HG03354 (cell line): ENCODE data around the gene AATF.

Source experiments
- ATAC-seq: cut with Tn5 transposase; IDR thresholded peaks from one replicate; pipeline ENCODE4 v1.9.1; 2021; ENCODE audit warnings: mild to moderate bottlenecking; ENCODE audit not compliant: unreplicated experiment, poor library complexity, severe bottlenecking

Gene AATF

GRCh38 chr17:36975922-36976515, 27.3 kb downstream of the AATF start:
- no peak for ATAC-seq

DNA sequence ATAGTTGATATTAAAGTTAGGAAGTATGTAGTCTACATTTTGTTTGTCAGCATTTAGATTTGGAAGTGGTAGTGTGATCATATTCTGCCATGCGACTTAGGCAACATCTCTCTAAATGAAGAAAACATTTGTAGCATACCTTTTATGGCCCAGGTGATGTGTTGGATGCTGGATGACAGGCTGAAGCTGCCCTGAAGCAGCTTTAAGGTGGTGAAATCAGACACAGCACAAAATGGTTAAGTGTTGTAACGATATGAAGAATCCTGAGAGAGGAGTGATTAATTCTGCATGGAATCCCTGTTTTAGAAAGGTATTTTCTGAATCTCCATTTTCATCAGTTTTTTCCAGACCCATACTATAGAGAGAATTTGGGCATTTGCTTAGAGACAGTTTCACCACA, 28.3 kb downstream of the AATF start:
- no peak for ATAC-seq

DNA sequence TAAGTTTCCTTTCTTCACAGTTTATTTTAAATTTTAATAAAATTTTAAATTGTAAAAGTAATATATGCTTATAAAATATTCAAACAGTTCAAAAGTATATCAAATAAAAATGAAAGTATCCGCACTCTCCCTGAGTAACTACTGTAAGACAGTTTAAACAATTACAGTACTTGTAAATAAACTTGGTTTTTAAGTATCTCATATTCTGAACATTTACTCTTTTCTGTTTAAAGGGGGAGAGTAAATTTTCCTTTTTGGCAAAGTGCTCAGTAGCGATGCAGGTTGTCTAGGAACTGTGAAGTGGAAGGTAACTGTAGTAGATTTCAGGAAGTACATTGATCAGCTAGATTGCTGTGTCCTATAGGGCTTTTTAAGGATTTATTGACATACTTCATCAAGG, 28.8 kb downstream of the AATF start:
- ATAC-seq: no peak

GRCh38 chr17:36978810-36979564, 30.2 kb downstream of the AATF start:
- ATAC-seq: no peak

GRCh38 chr17:36979565-36979941, 30.8 kb downstream of the AATF start:
- no peak for ATAC-seq

GRCh38 chr17:36980280-36980761, 31.6 kb downstream of the AATF start:
- no peak for ATAC-seq

GRCh38 chr17:36983618-36984017, 34.9 kb downstream of the AATF start:
- ATAC-seq: no peak

- no peak for ATAC-seq
Observed at GRCh38 chr17:36989173-36989572, 40.4 kb downstream of the AATF start.

- no peak for ATAC-seq
Observed at GRCh38 chr17:36992701-36993100, 43.9 kb downstream of the AATF start.

GRCh38 chr17:36993227-36993626, 44.5 kb downstream of the AATF start:
- ATAC-seq: no peak

DNA sequence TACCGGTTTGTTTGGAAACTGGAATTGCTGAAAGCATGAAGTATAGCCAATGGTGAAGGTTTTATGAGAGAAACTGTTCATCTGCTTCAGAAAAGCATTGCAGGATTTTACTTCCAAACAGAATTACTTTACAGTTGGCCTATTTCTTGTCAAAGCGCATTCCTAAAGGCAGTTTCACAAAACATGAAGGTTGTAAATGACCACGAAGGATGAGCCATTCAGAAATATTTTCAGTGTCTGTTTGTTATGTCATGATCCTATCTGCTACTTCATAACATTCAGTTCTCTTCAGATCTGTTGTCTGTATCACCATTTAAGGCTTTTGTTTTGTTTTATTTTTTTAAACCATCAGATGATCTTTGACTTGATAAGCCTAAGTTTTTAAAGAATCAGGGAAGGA, 45.7 kb downstream of the AATF start:
- ATAC-seq: no peak

GRCh38 chr17:36999471-36999870, 50.7 kb downstream of the AATF start:
- no peak for ATAC-seq

- ATAC-seq: no peak
Observed at GRCh38 chr17:37016780-37017179, 68.0 kb downstream of the AATF start.

- no peak for ATAC-seq
Observed at GRCh38 chr17:37017404-37017803, 68.7 kb downstream of the AATF start.

DNA sequence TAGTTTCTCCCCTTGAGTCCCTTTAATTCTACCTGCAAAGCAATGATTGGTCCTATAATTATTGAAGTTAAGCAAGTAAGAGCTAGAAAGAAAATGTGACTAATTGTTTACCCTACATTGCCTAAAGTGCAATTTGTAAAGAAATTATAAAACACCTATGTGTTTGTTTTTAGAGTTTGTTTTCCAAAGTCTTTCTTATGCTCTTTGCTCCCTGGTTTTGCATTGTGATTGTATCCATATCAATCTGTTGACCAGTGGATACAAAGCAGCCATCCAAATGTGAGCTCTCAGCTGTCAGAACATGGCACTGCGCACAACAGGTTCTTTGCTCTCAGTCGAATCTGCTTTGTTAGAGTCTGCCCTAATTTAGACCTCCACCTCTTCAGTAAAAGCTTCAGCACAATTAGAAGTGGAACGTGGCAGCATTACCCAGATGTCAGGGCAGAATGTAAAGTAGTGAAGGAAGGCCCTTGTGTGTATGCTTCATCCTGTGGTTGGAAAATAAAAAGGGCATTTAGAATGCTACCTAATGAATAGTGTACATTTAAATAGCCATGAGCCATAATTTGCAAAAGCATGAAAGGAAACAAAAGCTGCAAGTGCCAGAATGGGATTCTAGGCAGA, 70.5 kb downstream of the AATF start:
- ATAC-seq: no peak

DNA sequence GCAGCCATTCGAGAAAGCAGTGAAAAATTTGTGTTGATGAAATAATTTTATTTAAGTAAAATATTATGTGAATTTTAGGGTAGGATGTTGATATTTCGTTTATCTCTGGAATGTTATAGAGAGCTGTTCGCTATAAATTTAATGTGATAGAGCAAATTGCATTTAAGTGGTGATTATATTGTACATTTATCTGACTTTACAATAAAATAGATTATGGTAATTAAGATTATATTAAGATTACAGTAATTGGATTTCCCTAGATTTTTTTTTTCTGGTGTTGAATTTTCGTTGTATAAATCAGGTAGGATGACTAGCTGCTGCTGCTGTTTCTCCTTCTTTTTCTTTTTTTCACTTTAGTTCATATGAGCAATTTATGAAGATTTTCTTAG, 71.0 kb downstream of the AATF start:
- no peak for ATAC-seq

DNA sequence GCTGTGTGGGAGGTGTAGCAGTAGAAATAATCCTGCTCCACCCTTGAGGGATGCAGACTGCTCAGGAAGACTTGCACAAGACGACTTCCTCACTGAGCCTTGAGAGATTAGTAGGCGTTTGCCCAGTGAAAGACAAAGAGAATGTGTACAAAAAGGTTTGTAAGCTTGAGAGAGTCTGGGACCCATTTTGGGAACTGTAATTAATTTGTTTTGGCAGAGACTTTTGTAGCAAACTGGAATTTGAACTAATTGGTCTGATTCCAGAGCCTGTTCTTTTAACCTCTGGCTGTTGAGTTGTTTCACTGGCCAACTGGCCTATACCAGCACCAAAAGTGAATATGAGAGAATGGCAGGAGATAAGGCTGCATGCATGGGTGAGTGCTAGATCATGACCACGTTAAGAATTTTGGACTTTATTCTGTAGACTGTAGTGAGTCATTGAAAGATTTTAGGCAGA, 75.5 kb downstream of the AATF start:
- ATAC-seq: no peak

DNA sequence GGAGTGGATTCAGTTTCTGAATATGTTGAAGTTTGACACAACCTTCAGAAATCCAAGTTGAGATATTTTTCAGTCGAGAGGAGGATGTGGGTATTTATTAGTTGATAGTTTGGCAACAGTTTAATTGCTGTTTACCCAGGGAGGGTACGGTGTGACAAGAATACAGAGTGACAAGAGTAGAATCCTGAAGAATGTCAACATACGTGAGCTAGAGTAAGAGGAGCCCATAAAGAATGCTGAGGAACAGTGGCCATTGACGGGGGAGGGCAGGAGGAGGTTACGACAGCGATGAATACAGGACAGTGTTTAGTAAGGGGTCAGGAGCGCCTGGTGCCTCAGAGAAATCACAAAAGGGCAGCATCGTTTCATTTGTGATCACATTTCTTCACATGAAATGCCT, 76.5 kb downstream of the AATF start:
- no peak for ATAC-seq

GRCh38 chr17:37025847-37026530, 77.2 kb downstream of the AATF start:
- ATAC-seq: peak; percentile 58

- ATAC-seq: no peak
Observed at GRCh38 chr17:37026531-37026869, 77.7 kb downstream of the AATF start.

GRCh38 chr17:37028040-37028439, 79.3 kb downstream of the AATF start:
- ATAC-seq: no peak
